ENCODE measurements around the gene NDE1.
"Not testable (repeated sequence)": the region's sequence is repeated elsewhere in the genome, so short reads cannot be mapped to it uniquely, and the experiment has no call there.

NDE1 gene, protein sequence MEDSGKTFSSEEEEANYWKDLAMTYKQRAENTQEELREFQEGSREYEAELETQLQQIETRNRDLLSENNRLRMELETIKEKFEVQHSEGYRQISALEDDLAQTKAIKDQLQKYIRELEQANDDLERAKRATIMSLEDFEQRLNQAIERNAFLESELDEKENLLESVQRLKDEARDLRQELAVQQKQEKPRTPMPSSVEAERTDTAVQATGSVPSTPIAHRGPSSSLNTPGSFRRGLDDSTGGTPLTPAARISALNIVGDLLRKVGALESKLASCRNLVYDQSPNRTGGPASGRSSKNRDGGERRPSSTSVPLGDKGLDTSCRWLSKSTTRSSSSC

DNA sequence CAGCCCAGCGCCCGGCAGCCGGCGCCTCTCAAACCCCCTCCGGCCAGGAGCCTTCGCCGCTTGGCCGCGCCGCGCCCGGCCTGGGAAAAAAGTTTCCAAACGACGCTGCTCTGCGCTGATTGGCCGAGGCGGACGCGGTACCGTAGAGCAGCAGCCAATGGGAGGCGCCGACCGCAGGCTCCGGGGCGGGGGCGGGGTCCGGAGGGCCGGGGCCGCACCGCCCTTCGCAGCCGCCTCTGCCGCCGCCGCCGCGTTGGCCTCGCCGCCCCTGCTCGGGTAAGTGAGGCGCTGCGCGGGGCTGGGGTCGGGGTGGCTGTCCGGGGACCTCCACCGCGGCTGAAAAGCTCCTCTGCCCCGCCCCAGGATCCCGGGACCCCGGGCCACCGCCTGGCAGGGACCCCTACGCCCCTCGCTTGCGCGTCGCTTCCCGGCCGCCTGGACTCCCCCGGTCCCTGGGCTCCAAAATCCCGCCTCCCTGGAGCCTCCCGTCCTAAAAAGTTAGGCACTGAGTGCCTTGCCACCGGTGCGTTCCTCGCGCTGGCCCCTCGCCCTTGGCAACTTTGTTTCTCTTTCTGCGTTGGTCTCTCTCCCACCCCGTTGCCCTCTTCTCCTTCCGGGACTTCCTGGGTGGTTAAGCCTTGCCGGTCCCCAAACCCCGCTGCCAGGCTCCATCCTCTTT is at the start of gene NDE1:
Gene NDE1, plus strand, starts transcription at position 227 of the 679 bp plus-strand sequence. CDS start 14,534 bp downstream, outside the sequence.
- peak; percentile 93 for DNase-seq

DNA sequence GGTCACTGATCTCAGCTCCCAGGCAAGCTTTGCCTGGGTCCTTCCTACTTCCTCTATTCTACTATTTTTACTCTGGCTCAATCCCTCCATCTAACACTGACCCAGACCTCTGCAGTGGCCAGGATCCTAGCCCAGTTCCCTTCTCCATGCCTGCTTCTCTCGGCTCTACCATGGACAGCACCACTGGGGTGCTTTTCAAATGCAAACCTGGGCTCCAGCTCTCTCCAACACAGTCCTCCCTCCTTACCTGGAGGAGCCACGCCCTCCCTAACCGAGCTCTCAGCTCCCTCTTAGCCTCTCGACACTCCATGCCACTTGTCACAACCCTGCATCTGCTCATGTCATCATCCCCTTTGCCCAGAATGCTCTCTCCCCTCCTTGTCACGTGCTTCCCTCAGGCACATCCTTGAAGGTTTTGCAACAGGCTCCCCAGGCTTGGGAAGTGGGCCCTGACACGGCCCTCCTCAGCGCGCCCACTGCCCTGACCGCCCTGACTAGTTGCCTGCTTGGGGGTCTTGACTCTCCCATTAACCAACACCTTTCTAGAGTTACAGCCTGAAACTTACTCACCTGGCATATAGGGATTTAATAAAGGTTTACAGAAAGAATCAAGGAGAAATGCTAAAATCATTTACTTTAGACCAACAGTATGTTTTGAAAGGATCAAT is 48.7 kb upstream of the NDE1 start:
- no peak for DNase-seq

DNA sequence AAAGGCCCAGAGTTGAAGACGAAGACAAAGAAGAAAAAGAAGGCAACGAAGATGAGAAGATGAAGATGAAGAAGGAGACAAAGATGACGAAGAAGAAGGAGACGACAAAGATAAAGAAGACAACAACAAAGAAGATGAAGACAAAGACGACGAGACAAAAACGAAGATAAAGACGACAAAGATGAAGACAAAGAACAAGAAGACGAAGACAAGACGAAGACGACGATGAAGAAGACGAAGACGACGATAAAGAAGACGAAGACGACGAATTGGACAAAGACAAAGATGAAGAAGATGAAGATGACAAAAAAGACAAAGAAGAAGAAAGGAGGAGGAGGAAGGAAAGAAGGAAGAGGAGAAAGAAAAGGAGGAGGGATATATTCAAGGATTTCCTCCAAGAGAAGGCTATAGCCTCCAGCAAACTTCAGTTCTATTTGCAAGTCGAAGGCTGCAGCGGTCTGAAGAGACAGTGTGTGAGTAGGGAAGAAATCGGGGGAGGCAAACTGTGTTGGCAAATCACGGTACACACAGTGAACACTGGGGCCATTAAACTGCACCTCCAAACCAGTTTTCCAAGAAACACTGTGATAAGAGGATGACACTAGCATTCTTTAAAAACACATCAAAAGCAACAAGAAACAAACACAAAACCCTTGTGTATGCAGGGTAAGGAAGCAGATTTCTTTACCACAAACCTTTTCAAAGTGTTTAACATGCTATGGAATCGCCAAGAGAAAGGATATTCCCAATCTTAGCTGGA is 47.6 kb upstream of the NDE1 start:
- no peak for DNase-seq

DNA sequence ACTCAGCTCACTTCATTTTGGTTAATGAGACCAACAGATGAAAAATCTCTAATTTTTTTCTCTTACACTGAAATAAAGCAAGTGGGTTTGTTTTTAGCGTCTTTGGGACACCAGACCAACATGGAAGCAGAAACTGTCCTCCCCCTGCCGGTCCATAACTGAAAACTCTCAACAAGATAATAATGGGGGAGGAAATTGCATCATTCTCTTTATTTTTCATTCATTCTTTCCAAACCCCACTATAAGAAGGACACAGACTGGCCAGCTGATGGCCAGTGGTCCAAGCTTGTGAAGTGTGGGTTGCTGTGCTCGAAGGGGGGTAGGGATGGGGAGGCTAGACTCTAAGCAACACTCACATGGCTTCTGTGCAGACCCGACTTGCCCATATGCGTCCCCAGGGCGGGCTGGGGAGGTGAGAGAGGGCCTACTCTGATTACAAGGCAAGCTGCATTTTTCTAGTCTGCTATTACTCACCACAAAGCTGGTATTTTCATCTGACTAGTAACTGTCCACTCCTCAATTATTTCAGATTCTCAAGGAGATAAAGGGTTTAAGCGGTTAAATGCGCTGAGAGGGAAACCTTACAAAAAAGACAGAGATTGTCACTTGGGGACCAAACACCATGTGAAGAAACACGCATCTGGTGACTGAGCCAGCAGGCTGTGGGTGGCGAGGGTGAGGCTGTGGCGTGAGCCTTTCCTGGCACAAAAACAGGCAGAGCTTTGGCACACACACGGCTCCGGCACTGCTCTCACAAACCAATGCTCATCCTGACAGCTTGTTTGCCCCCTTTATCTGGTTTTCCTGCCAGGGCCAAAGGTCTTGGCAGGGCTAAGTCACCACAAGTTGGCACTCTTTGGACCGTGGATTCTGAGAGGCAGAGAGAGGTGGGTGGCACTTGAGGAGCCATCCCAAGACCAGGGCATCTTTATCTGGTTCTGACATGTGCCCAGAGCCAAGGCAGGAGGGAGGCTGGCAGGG is 45.3 kb upstream of the NDE1 start:
- DNase-seq = no peak

DNA sequence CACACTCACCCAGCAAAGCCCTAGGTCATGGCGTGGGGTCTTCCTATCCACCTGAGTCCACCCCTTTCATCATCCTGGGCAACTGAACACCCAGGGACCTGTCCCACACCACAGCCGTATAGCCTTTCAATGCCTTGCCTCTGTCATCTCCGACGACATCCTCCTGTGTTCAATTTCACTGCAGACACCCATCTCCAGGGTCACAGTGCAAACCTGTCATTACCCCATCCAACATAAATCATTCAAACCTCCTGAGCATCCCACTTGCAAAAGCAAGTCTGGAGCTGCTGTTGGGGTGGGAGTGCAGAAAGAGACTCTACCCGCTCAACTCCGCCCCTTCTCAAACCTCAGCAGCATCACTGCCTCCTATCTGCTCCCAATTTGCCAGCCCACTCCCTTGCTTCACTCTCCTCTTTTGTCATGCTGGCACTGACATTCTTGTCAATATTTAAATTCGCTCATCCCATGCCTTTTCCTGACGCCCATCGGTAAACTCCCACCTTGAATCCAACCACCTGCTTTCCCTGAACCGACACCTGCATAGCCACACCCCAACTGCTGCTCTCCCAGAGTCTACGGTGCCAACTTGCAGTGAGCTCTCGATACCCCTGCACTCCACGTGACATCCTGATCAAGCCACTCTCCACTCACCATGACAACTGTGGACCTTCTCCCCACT is 44.1 kb upstream of the NDE1 start:
- DNase-seq = no peak

DNA sequence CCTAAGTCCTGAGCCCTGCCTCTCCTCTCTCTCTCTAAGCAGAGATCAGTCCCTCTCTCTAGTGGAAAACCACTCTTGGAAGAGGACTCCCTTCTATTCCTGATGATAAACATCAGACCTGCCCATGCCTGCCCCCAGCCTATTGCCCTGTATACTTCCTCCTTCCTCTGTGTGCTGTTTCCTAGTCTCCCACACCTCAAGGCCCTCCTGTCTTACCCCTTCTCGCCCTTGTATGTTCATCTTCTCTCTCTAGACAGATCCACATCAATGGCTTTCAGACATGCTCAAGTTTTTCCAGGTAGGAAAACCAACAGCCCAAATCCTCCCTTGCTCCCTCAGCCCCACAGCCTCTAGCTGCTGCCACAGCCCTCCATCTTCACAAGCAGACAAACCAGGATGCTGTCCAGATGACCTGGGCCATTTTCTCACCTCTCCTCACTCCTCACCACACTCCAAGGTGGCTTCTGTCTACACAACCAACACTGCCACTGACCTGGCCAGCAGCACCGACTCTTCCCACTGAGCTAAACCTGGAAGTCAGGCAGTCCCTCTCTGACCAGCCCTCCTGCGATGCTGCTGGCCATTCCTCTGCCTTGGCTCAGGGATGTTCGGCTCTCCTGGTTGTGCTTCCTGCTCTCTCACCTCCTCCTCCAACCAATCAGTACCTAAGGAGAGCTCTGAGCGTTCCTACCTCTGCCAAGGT is 43.4 kb upstream of the NDE1 start:
- DNase-seq = no peak

DNA sequence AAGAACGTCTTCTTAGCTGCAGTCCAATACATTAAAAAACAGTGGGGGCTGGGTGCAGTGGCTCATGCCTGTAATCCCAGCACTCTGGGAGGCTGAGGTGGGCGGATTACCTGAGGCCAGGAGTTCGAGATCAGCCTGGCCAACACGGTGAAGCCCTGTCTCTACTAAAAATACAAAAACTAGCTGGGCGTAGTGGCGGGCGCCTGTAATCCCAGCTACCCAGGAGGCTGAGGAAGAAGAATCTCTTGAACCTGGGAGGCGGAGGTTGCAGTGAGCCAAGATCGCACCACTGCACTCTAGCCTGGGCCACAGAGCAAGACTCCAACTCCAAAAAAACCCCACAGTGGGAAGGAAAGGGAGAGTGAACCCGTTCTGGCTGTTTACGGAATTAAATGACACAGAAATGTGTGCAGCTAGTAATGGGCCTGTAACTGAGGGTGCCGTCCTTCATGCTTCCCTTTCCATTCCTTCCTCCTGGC is 42.8 kb upstream of the NDE1 start:
- not testable (repeated sequence) for DNase-seq

DNA sequence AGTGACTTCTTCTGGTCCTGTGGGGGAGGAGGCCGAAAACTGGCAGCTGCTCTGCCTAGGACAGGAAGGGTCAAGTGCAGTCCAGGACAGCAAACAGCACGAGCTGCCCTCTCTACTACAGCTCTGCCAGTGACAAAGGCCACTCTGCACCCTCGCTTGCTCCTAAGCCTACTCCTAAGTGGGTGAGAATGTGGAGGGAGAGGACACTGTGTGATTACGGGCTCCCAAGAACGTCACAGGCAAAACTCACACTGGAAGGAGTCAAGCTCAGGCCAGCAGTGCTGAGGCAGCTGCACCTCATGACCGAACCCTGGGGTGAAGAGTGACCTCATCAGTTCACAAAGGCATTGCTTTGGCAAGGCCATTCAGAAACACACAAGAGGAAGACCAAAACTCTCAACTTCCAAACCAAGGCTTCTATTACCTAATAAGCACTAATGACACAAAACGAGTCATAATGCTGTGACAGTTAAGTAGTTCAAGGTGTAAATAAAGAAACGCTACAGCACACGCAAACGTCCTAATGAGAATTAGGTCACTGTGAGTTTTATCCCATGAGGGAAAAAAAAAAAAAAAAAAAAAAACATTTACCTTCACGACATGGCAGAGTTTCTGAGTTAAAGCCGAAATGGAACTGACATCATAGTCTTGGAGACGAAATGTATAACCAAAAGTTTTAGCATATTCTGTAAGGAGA is 42.2 kb upstream of the NDE1 start:
- DNase-seq = no peak

DNA sequence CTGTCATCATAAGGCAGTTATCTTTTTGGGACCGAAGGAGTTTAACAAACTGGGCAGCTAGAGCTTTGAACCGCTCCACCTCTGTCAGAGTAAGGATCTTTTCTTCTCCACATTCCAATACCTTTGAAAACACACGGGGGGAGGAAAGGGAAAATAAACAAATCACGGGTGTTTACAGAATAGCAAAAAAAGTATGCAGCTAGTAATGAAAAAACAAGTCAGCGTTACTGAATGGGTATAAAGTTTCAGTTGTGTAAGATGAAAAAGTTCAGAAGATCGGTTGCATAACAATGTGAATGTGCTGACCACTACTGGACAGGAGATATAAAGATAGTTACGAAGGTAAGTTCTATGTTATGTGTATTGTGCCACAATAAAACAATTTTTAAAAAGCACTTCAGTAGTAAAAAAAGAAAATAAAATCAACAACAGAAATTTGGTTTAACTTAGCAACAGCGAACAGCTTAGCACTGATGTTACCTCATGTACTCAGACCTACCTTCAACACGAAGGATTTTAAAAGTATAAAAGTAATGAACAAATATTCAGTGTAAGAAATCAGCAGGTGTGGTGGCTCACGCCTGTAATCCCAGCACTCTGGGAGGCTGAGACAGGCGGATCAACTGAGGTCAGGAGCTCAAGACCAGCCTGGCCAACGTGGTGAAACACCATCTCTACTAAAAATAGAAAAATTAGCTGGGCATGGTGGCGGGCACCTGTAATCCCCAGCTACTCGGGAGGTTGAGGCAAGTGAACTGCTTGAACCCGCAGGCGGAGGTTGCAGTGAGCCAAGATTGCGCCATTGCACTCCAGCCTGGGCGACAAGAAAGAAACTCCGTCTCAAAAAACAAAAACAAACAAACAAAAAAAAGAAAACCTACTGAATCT is 41.4 kb upstream of the NDE1 start:
- DNase-seq = no peak

DNA sequence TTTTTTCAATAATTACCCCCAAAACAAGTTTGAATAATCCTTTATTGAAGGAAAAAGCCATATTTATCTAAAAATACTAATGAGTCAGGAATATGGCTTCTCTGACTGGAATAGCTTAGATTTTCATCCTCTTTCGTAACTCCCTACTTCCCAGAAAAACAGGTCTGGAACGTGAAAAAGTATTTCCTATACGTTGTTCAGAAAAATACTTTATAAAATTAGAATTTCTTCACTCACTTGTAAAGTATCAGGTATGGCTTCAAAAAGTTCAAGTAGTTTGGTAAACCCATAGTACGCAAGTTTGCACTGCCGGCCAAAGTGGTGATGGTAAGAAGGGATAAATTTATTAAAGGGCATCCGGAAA is 40.8 kb upstream of the NDE1 start:
- no peak for DNase-seq

DNA sequence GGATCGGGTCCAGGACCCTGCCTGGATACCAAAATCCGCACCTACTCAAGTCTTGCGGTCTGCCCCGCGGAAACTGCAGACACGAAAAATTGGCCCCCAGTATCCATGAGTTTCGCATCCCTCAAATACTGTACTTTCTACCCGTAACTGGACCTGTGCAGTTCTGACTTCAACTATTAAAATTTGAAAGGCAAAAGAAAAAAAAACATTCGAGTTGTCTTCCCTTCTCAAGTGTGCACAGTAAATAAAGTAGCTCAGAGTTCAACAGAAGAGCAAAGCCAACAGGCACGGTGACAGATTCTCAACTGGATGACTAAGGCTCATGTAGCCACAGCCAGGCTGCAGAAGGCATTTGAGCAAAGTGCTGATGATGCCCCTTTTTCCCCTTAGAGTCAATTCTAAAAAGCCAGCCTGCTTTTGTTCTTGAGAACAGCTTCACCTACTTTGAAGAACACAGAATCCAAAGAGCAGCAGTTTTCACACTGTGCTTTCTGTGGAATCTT is 39.6 kb upstream of the NDE1 start:
- DNase-seq = peak; percentile 26

DNA sequence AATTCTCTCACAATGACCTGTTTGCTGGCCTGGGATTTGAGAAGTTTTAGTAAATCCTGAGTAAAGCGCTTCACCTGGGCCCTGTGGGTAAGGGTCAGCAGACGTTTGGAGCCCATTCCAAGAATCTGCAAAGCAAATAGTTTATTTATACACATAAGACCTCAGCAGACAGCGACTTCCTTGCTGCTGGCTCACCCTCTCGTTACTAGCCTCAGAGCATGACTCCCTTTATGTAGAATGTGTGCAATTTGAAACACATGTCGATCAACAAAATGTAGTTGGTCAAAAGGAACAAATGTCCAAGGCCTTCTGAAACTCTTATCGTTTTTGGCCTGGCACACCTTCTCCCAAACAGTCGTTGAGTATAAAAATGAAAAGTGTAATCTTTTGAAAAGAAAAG is 38.4 kb upstream of the NDE1 start:
- no peak for DNase-seq

DNA sequence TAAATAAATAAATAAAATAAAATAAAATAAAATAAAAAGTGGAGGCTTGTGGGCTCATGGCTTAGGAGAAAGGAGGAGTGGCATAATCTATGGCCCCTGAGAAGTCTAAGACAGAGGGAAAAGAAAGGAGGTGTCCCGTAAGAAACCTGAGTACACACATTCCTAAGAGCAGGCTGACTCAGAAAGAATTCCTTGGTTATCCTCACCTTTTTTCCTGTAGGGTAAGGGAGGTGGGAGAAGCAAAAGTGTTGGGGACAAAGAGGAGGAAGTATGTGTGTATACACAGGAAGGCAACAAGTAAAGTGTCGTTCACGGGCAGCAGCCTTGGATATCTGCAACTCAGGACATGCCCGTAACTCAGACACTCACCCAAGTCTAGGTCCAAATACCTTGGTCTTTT is 36.4 kb upstream of the NDE1 start:
- DNase-seq = no peak

DNA sequence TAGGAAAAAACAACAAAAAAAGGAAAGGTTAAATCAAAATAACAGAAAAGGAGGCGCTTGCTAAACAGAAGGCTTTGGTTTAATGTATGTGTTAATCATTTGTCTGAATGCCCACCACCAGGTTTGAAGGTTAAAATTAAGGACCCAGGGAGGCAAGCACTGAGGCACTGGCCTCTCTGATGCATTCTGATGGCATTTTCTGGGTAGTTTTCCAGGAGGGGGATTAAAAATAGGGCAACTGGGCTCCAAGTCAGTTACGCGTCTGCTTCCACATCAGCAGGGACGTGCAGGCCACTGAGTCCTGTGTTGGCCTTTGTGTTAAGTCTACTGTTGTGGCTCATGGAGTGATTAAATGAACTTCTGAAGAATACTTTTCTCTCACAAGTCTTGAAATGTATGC is 34.0 kb upstream of the NDE1 start:
- DNase-seq = no peak

DNA sequence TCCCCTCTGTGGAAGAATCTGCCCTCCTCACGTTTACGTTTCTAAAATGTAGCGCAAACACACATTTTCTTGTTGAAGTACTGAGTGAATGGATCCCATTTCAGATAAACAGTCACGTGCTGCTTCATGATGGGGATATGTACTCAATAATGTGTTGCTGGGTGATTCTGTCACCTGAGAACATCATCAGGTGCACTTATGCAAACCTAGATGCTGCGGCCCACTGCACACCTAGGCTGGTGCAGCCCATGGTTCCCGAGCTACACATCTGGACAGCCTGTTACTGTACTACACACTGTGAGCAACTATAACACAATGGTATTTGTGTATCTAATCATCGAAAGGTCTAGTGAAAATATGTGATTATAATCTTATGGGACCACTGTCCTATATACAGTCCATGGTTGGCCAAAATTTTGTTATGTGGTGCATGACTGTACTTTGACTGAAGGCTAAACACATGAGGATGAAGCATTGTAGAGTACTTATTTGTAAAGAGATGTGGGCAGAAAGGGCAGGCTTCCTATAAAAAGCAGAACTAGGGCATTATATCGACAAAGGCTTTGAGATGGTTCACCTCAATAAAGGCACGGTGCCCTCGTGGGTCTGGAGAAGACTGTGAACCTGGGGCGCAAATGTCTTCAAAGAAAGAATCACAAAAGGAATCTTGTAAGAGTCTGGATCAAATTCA is 33.4 kb upstream of the NDE1 start:
- DNase-seq = no peak

DNA sequence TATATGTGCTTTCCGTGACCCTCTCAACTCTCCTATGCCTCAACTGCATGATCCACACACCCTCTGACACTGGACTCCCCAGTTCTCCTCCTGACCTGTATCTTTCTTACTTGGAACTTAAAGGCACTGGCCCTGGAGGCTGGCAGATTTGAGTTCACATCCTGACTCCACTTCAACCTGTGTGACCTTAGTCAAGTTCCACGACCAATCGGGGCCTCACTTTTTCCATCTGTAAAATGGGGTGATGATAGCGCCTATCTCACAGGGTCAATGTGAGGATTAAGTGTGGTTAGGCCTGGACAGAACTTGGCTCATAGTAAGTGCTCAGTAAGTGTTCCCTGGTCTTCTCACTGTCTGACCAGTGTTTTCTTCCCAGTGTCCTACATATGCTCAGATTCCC is 32.1 kb upstream of the NDE1 start:
- DNase-seq = no peak

DNA sequence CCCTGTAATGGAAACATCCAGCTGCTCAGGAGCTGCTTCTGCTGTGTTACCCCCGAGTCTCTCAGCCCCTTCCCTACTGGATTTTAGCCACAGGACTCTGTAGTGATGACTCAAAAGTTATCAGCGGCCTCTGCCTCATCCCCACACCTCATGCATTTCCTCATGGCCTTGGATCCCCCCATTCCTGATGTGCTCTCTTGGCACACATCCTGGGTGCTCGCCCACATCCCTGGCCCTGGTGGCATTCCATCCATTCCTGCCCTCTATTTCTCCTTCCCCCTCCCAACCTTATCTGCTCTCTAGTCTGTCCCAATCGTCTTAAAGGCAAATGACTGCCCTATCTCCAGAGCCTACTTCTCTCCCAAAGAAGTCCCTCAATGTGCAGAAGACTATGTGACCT is 31.7 kb upstream of the NDE1 start:
- no peak for DNase-seq

DNA sequence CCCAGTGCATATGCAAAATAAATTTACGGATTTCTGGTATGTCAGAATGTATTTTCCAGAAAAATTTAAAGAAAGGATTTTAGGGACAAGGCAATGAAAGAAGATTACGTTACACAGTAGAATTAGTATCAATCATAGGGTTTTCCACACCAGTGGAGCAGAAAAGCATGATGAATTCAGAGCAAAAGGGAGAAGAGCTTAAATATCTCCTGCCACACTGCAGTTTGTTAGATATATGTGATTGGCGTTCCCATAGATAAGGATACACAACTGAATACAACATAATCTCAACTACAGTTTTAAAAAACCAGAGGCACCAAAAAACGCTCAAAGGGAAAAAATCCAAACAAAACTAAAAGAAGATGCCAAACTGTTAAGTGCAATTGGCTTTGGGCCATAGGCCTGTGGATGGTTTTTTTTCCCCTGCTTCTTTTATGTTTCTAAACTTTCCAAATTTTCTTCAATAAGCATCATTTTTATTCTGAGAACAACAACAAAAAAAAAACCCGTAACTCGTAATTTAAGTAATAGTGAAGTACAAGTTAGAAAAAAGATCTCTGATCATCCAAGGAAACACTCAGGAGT is 29.3 kb upstream of the NDE1 start:
- DNase-seq = no peak
